HepG2 (cell line): ENCODE results near the gene RAD54L2.
"Not testable (repeated sequence)": the region's sequence is repeated elsewhere in the genome, so short reads cannot be mapped to it uniquely, and the experiment has no call there.

Experiments
- ELF1 ChIP-seq: sonication (generic); formaldehyde crosslinking; IDR thresholded peaks from 2 replicates; pipeline ENCODE4 v1.4.0; 2020; ENCODE audit warnings: missing genetic modification reagents
- EP300 ChIP-seq, 3 experiments: sonication (generic) in 1 of 3; formaldehyde crosslinking in 1 of 3; IDR thresholded peaks; 2 replicates each; pipeline versions ENCODE4 v1.5.1 to v1.6.1; 2011 to 2020; ENCODE audit warnings: low read depth in 2 of 3, low read length in 2 of 3, borderline replicate concordance in 1 of 3, improper control_type of control experiment in 1 of 3, mild to moderate bottlenecking in 1 of 3, missing genetic modification reagents in 1 of 3, moderate library complexity in 1 of 3
- EZH2 ChIP-seq: conservative IDR thresholded peaks from 2 replicates; pipeline ENCODE4 v1.6.1; 2012; ENCODE audit warnings: mild to moderate bottlenecking, low read depth, low read length, moderate library complexity
- HCFC1 ChIP-seq: fragments of 150-350 bp; IDR thresholded peaks from 2 replicates; pipeline ENCODE4 v1.6.1; 2014; ENCODE audit warnings: low read depth, low read length
- POLR2A ChIP-seq, 2 experiments: IDR thresholded peaks; 2 replicates each; pipeline ENCODE4 v1.6.1; 2011; ENCODE audit warnings: low read depth in 2 of 2, low read length in 2 of 2, mild to moderate bottlenecking in 1 of 2, moderate library complexity in 1 of 2; ENCODE audit not compliant: insufficient read depth in 1 of 2
- ZFP1 ChIP-seq: IDR thresholded peaks from 2 replicates; pipeline ENCODE4 v1.6.1; 2016
- ZNF383 ChIP-seq: sonication (generic); formaldehyde crosslinking; IDR thresholded peaks from 2 replicates; pipeline ENCODE4 v1.4.0; 2020; ENCODE audit warnings: missing genetic modification reagents, mild to moderate bottlenecking, borderline replicate concordance
- ZNF510 ChIP-seq: sonication (generic); formaldehyde crosslinking; IDR thresholded peaks from 2 replicates; pipeline ENCODE4 v1.4.0; 2020; ENCODE audit warnings: low read depth, mild to moderate bottlenecking, missing genetic modification reagents
- TF ChIP-seq, protein P1 (sequence below): sonication (generic); formaldehyde crosslinking; IDR thresholded peaks from 2 replicates; pipeline ENCODE4 v1.4.0; 2020; ENCODE audit warnings: missing genetic modification reagents, borderline replicate concordance

- TF ChIP-seq POLR2A (IDR thresholded peaks at IDR 0.05; ENCODE audit: insufficient read depth in 1 of 2, low read depth in 2 of 2, low read length in 2 of 2); ELF1 (CRISPR knock-in tag); EP300 (IDR thresholded peaks at IDR 0.05; ENCODE audit: low read depth in 2 of 2, low read length in 2 of 2); EP300 (CRISPR knock-in tag; IDR thresholded peaks at IDR 0.05; ENCODE audit: borderline replicate concordance); HCFC1; EZH2; ZNF383; ZFP1 (CRISPR knock-in tag); ZNF510: not testable (repeated sequence)
- TF ChIP-seq, protein P1, sequence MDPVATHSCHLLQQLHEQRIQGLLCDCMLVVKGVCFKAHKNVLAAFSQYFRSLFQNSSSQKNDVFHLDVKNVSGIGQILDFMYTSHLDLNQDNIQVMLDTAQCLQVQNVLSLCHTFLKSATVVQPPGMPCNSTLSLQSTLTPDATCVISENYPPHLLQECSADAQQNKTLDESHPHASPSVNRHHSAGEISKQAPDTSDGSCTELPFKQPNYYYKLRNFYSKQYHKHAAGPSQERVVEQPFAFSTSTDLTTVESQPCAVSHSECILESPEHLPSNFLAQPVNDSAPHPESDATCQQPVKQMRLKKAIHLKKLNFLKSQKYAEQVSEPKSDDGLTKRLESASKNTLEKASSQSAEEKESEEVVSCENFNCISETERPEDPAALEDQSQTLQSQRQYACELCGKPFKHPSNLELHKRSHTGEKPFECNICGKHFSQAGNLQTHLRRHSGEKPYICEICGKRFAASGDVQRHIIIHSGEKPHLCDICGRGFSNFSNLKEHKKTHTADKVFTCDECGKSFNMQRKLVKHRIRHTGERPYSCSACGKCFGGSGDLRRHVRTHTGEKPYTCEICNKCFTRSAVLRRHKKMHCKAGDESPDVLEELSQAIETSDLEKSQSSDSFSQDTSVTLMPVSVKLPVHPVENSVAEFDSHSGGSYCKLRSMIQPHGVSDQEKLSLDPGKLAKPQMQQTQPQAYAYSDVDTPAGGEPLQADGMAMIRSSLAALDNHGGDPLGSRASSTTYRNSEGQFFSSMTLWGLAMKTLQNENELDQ (CRISPR knock-in tag), result not testable (repeated sequence)
Measured at GRCh38 chr3:51542596-51542995, 4.1 kb downstream of the RAD54L2 start.
